Measurements from ENCODE around the gene FHIT. TPM values are rescaled to one million over a fixed set of nuclear protein-coding genes. Genes with fewer than 3 reads are reported as not detected.

Gene FHIT
- total RNA-seq, 1 donor from 2014 or later: 22.6 TPM

GRCh38 chr3:59876533-59877062 is 1374.7 kb downstream of the FHIT start:
- peaks cover 38% of the 10 kb centered on the region for H3K36me3 Mint-ChIP-seq (ENCODE audit: low read depth)
- H3K27ac Mint-ChIP-seq: no peak overlapping the region
- H3K27me3 Mint-ChIP-seq (ENCODE audit: insufficient read depth): no peaks in the 10 kb centered on the region
- H3K9me3 Mint-ChIP-seq: peaks cover 8% of the 10 kb centered on the region
- H3K4me1 Mint-ChIP-seq (ENCODE audit: low read depth): peaks cover 32% of the 10 kb centered on the region
- H3K4me3 Mint-ChIP-seq: no peak overlapping the region
- intact Hi-C loops (cut with micrococcal nuclease): no loop called here
- DNase-seq (ENCODE audit: low spot score): no peak

DNA sequence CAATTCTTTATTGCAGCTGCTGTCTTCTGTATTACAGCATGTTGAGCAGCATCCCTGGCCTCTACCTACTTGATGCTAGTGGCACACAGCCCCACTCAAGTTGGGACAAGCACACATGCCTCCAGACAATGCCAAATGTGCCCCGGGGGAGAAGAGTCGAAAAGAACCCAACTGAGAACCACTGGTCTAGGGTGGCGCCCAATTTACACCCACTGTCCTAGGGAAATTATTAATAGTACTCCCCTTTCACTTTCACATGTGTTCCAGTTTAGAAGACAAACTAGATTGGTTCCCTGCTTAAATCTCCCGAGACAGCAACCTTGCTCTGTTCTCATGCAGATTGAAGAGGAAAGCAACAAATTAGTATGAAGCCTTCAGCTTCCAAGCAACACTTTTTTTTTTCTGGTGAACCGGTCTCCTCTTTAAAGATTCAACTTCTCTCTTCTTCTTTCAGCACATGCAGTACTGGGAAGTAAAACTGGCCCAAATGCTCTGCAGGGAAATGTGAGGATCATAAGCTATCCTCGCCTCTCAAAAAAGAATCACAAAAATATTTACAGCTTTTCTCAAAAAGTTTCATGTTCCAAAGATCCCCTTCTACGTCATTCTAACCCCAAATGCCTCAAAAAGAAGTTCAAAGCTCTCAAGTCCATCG is 1377.5 kb downstream of the FHIT start:
- Mint-ChIP-seq H3K27ac (no peak overlapping the region), H3K9me3 (peaks cover 10% of the 10 kb centered on the region), H3K4me1 (ENCODE audit: low read depth) (peaks cover 36% of the 10 kb centered on the region), H3K27me3 (ENCODE audit: insufficient read depth) (no peaks in the 10 kb centered on the region), H3K36me3 (ENCODE audit: low read depth) (peaks cover 40% of the 10 kb centered on the region), H3K4me3 (no peak overlapping the region)
- DNase-seq (ENCODE audit: low spot score): no peak
- intact Hi-C loops (cut with micrococcal nuclease): no loop called here

DNA sequence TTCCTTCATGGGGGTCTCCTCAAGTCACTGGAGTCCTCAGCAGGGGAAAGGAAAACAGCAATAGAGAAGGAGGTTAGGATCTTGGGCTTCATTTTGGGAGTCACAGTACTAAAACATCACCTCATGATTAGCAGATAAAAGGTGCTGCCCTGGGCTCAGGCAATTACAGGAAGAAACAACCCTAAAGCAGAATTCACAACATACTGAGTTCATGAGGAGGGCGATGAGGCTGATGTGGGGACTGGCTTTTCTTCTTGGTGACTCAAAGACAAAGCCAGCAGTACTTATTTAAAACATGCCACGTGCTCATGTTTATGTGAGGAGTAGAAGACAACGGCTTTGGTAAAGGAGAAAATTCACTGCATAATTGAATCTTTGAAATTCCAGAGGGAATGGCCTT is 1379.1 kb downstream of the FHIT start:
- DNase-seq (ENCODE audit: low spot score): no peak
- Mint-ChIP-seq H3K27ac (peak overlapping the region; percentile 20), H3K27me3 (ENCODE audit: insufficient read depth) (no peaks in the 10 kb centered on the region), H3K4me1 (ENCODE audit: low read depth) (peaks cover 45% of the 10 kb centered on the region), H3K36me3 (ENCODE audit: low read depth) (peaks cover 42% of the 10 kb centered on the region), H3K4me3 (no peak overlapping the region), H3K9me3 (peaks cover 12% of the 10 kb centered on the region)
- intact Hi-C loops (cut with micrococcal nuclease): no loop called here

GRCh38 chr3:59867185-59868002 is 1383.9 kb downstream of the FHIT start:
- Mint-ChIP-seq H3K4me1 (ENCODE audit: low read depth) (peaks cover 51% of the 10 kb centered on the region), H3K36me3 (ENCODE audit: low read depth) (peaks cover 47% of the 10 kb centered on the region), H3K4me3 (no peak overlapping the region), H3K9me3 (peaks cover 29% of the 10 kb centered on the region), H3K27me3 (ENCODE audit: insufficient read depth) (no peaks in the 10 kb centered on the region), H3K27ac (peak overlapping the region; percentile 66)
- intact Hi-C loops (cut with micrococcal nuclease): loop anchor here (1.0 to 10.0 kb wide), 7 partner anchors 67 to 479 kb away; no protein-coding TSS in a partner anchor
- no peak for DNase-seq (ENCODE audit: low spot score)

DNA sequence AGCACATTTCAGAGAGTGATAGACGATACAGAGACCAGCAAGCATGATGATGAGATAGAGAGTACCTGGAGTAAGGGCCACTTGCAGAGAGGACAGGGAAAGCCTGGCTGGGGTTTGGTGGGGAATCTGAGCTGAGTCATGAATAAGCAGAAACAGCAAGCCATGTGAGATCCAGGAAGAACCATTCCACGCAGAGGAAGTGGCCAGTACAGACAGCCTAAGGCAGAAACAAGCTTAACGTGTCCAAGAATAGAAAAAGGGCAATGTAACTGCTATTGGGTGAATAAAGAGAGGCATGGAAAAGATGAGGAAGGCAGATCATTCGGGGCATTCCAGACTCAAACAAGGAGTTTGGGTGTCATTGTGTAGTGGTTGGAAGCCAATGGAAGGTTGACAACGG is 1385.2 kb downstream of the FHIT start:
- Mint-ChIP-seq H3K9me3 (peaks cover 36% of the 10 kb centered on the region), H3K27ac (no peak overlapping the region), H3K27me3 (ENCODE audit: insufficient read depth) (no peaks in the 10 kb centered on the region), H3K4me1 (ENCODE audit: low read depth) (peaks cover 40% of the 10 kb centered on the region), H3K4me3 (no peak overlapping the region), H3K36me3 (ENCODE audit: low read depth) (peaks cover 48% of the 10 kb centered on the region)
- intact Hi-C loops (cut with micrococcal nuclease): loop anchor here (2.0 to 10.0 kb wide), 5 partner anchors 69 to 477 kb away; no protein-coding TSS in a partner anchor
- DNase-seq (ENCODE audit: low spot score): no peak

- H3K27me3 Mint-ChIP-seq (ENCODE audit: insufficient read depth): no peaks in the 10 kb centered on the region
- H3K4me3 Mint-ChIP-seq: no peak overlapping the region
- H3K9me3 Mint-ChIP-seq: peaks cover 39% of the 10 kb centered on the region
- no peak for DNase-seq (ENCODE audit: low spot score)
- H3K27ac Mint-ChIP-seq: no peak overlapping the region
- peaks cover 40% of the 10 kb centered on the region for H3K4me1 Mint-ChIP-seq (ENCODE audit: low read depth)
- H3K36me3 Mint-ChIP-seq (ENCODE audit: low read depth): peaks cover 48% of the 10 kb centered on the region
- intact Hi-C loops (cut with micrococcal nuclease): loop anchor here (10.0 kb wide), 1 partner anchor 209 kb away; no protein-coding TSS in a partner anchor
These were observed 1385.9 kb downstream of the FHIT start for GRCh38 chr3:59865351-59865750.

- no peak for DNase-seq (ENCODE audit: low spot score)
- Mint-ChIP-seq H3K27me3 (ENCODE audit: insufficient read depth) (no peaks in the 10 kb centered on the region), H3K27ac (no peak overlapping the region)
These were observed 1388.6 kb downstream of the FHIT start for GRCh38 chr3:59862686-59863085.

DNA sequence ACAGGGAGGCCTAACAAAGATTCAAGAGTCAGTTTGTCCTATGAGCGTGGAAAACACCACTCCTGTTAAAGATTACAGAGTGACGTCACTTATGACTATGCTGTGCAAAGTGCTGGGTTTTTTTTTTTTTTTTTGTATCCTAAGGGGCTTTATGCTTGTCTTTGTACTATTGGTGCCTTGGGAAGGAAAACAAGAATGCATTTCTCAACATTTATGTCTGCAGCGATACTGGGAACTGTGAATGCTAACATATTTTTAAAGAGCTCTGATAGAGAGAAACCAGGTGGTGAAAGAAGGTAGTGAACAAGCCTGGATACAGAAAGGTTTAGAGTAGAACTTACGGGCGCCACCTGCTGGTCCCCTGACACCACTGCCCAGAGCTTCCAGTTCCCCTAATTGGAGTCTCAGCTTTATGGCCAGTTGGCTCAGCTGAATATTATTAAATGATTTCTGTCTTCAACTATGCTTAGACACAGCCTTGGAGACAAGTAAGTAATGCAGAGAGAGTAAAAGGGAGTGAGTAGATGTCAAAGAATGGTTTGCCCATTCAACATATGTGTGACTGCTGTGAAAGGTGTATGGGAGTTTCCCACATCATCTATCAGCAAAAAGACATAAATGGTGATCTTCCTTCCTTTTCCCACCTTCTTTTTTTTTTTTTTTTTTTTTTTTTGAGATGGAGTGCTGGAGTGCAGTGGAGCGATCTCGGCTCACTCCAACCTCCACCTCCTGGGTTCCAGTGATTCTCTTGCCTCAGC is 1393.5 kb downstream of the FHIT start:
- Mint-ChIP-seq H3K27ac (peak overlapping the region; percentile 19), H3K36me3 (ENCODE audit: low read depth) (peaks cover 20% of the 10 kb centered on the region), H3K4me1 (ENCODE audit: low read depth) (peaks cover 12% of the 10 kb centered on the region)

More at GRCh38 chr3:59862686-59863085, 1388.6 kb downstream of the FHIT start:
- H3K9me3 Mint-ChIP-seq: peaks cover 35% of the 10 kb centered on the region
- H3K4me1 Mint-ChIP-seq (ENCODE audit: low read depth): peaks cover 31% of the 10 kb centered on the region
- peaks cover 50% of the 10 kb centered on the region for H3K36me3 Mint-ChIP-seq (ENCODE audit: low read depth)
- H3K4me3 Mint-ChIP-seq: no peak overlapping the region
- intact Hi-C loops (cut with micrococcal nuclease): loop anchor here (10.0 kb wide), 1 partner anchor 212 kb away; no protein-coding TSS in a partner anchor

DNA sequence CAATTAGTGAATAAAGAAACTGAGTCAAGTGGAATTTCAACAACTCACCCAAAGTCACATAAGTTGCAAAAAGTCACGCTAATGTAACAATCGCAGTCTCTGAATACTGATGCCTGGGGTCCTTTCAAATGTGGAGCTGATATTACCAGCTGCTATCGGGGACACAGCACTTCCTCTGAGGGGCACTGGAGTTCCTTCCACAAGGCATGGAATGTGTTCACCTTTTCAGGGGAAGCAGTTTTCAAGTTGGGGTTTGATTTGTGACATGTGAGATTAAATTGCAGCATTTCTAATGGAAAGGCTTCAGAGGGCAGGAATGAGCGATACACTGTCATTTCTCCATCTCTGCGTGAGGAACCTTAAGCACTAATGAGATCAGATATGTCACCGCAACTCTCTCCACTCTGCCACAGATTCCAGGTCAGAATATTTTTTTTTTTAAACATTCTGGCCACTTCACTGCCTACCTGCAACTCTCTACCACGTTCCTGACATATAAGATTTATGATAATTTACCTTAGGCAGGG is 1394.3 kb downstream of the FHIT start:
- Mint-ChIP-seq H3K4me1 (ENCODE audit: low read depth) (peaks cover 12% of the 10 kb centered on the region), H3K36me3 (ENCODE audit: low read depth) (peaks cover 14% of the 10 kb centered on the region), H3K4me3 (no peak overlapping the region), H3K9me3 (peaks cover 6% of the 10 kb centered on the region), H3K27me3 (ENCODE audit: insufficient read depth) (no peaks in the 10 kb centered on the region), H3K27ac (no peak overlapping the region)
- no peak for DNase-seq (ENCODE audit: low spot score)
- intact Hi-C loops (cut with micrococcal nuclease): loop anchor here (1.0 to 5.0 kb wide), 5 partner anchors 75 to 863 kb away; no protein-coding TSS in a partner anchor

More for the DNA sequence above, 1393.5 kb downstream of the FHIT start:
- Mint-ChIP-seq H3K9me3 (peaks cover 14% of the 10 kb centered on the region), H3K4me3 (no peak overlapping the region), H3K27me3 (ENCODE audit: insufficient read depth) (no peaks in the 10 kb centered on the region)
- DNase-seq (ENCODE audit: low spot score): peak; percentile 51
- intact Hi-C loops (cut with micrococcal nuclease): loop anchor here (1.0 to 5.0 kb wide), 5 partner anchors 75 to 863 kb away; no protein-coding TSS in a partner anchor

DNA sequence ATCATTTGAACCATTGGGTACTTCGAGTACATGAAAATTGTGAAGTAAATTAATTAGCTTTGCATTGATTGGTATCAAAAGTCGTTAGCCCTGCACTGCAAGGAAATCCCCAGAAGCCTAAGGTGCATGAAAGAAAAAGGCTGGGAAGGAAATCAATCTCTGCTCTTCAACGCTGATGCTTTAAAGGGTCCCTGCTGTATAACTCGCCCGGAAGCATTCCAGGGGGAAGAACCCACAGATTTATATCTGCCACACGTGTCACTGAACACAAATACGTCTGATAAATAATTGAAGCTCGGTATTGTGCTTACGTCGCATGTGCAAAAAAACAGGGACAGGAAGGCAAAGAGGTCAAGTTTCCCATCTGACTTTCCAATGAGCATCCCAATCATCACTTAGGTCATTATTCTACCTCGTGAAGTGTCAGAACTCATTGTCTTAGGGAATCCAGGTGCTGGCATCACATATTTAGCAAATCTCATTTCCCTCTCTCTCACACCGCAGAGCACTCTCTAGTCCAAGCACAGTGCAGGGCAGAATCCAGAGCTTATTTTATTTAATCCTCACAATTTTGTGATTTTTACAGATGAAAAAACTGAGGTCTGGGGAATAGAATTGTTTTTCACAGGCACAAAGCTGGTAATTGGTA is 1397.1 kb downstream of the FHIT start:
- H3K9me3 Mint-ChIP-seq: no peaks in the 10 kb centered on the region
- H3K27ac Mint-ChIP-seq: no peak overlapping the region
- DNase-seq (ENCODE audit: low spot score): no peak
- intact Hi-C loops (cut with micrococcal nuclease): no loop called here
- no peak overlapping the region for H3K4me3 Mint-ChIP-seq
- peaks cover 15% of the 10 kb centered on the region for H3K36me3 Mint-ChIP-seq (ENCODE audit: low read depth)
- no peaks in the 10 kb centered on the region for H3K27me3 Mint-ChIP-seq (ENCODE audit: insufficient read depth)
- peaks cover 7% of the 10 kb centered on the region for H3K4me1 Mint-ChIP-seq (ENCODE audit: low read depth)

DNA sequence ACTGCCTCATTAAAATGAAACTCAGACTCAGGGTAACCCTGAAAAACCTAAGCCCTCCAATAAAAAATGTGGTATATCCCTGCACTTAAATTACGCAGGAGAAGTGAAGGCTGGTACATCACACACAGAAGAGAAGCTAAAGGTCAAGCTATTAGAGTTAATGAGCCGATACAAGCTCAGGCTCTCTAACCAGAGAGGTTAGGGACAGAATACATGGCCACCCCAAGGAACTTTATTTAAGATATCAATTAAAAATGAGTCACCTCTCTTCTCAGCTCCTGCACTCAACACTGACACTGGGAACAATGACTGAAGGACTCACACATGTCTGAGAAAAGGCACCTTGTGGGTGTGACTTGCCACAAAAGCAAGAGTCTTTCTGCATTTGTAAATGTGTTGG is 1400.8 kb downstream of the FHIT start:
- Mint-ChIP-seq H3K27ac (no peak overlapping the region), H3K9me3 (no peaks in the 10 kb centered on the region), H3K4me3 (no peak overlapping the region), H3K4me1 (ENCODE audit: low read depth) (no peaks in the 10 kb centered on the region), H3K27me3 (ENCODE audit: insufficient read depth) (no peaks in the 10 kb centered on the region), H3K36me3 (ENCODE audit: low read depth) (peaks cover 22% of the 10 kb centered on the region)
- intact Hi-C loops (cut with micrococcal nuclease): no loop called here
- no peak for DNase-seq (ENCODE audit: low spot score)

DNA sequence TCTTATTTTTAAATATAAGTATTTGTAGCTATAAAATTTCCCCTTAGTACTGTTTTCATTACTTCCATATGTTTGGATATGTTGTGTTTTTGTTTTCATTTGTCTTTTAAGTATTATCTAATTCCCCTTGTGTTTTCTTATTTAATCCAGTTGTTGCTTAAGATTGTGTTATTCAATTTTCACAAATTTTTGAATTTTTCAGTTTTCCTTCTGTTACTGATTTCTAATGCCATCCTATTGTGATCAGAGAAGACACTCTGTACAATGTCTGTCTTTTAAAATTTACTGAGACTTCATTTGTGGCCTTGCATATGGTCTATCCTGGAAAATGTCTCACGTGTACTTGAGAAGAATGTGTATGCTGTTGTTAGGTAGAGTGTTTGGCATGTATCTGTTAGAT is 1405.9 kb downstream of the FHIT start:
- no peak for DNase-seq (ENCODE audit: low spot score)
- H3K36me3 Mint-ChIP-seq (ENCODE audit: low read depth): peaks cover 26% of the 10 kb centered on the region
- intact Hi-C loops (cut with micrococcal nuclease): no loop called here
- H3K4me3 Mint-ChIP-seq: no peak overlapping the region
- H3K27me3 Mint-ChIP-seq (ENCODE audit: insufficient read depth): no peaks in the 10 kb centered on the region
- H3K9me3 Mint-ChIP-seq: peaks cover 12% of the 10 kb centered on the region
- no peak overlapping the region for H3K27ac Mint-ChIP-seq
- peaks cover 8% of the 10 kb centered on the region for H3K4me1 Mint-ChIP-seq (ENCODE audit: low read depth)
